ENCODE results near the gene IL1RAPL1. TPM values are rescaled to one million over a fixed set of nuclear protein-coding genes. Genes with fewer than 3 reads are reported as not detected.

IL1RAPL1 gene
- total RNA-seq, 2 donors from 2014 or later = 0.66 to 1.1 TPM

- H3K27me3 Mint-ChIP-seq (ENCODE audit: insufficient read depth) = peaks cover 27% of the 10 kb centered on the region
- H3K27ac Mint-ChIP-seq = no peak overlapping the region
- Histone ChIP-seq H3K27ac (ENCODE audit: low read depth, low read length) (no peak overlapping the region), H3K9me3 (ENCODE audit: control insufficient read depth, low read length) (no peaks in the 10 kb centered on the region), H3K4me3 (ENCODE audit: low read length) (no peak overlapping the region), H3K27me3 (ENCODE audit: control insufficient read depth, insufficient read depth, low read length, poor library complexity, severe bottlenecking) (peaks cover 46% of the 10 kb centered on the region), H3K36me3 (ENCODE audit: control insufficient read depth, insufficient read depth, low read length) (no peaks in the 10 kb centered on the region), H3K4me1 (ENCODE audit: control insufficient read depth, insufficient read depth, low read length) (no peaks in the 10 kb centered on the region), H3K9ac (ENCODE audit: extremely low read depth, low read length, poor library complexity, severe bottlenecking) (no peak overlapping the region)
- WGBS, 2 experiments (ENCODE audit: insufficient coverage in 1 of 2, insufficient read length in 1 of 2) = 96 to 100% methylated on average over 2 to 4 of the region's 5 CpGs
- no peak for TF ChIP-seq CTCF (conservative IDR thresholded peaks at IDR 0.05)
- H3K9me3 Mint-ChIP-seq = no peaks in the 10 kb centered on the region
- H3K4me3 Mint-ChIP-seq = no peak overlapping the region
- H3K36me3 Mint-ChIP-seq (ENCODE audit: low read depth) = no peaks in the 10 kb centered on the region
- H3K4me1 Mint-ChIP-seq = peaks cover 27% of the 10 kb centered on the region
- DNase-seq = no peak
Measured at GRCh38 chrX:28609917-28610613, 22.8 kb downstream of the IL1RAPL1 start.

- no peak overlapping the region for H3K4me3 Mint-ChIP-seq
- H3K27ac Mint-ChIP-seq = no peak overlapping the region
- DNase-seq = no peak
- H3K4me1 Mint-ChIP-seq = peaks cover 27% of the 10 kb centered on the region
- no peak overlapping the region for H3K27ac ChIP-seq (ENCODE audit: low read depth, low read length)
- no peaks in the 10 kb centered on the region for H3K9me3 Mint-ChIP-seq
- H3K4me1 ChIP-seq (ENCODE audit: control insufficient read depth, insufficient read depth, low read length) = no peaks in the 10 kb centered on the region
- no peak for TF ChIP-seq CTCF (conservative IDR thresholded peaks at IDR 0.05)
- no peak overlapping the region for H3K4me3 ChIP-seq (ENCODE audit: low read length)
- H3K27me3 Mint-ChIP-seq (ENCODE audit: insufficient read depth) = peaks cover 27% of the 10 kb centered on the region
- peaks cover 46% of the 10 kb centered on the region for H3K27me3 ChIP-seq (ENCODE audit: control insufficient read depth, insufficient read depth, low read length, poor library complexity, severe bottlenecking)
- H3K9me3 ChIP-seq (ENCODE audit: control insufficient read depth, low read length) = no peaks in the 10 kb centered on the region
- H3K36me3 ChIP-seq (ENCODE audit: control insufficient read depth, insufficient read depth, low read length) = no peaks in the 10 kb centered on the region
- H3K36me3 Mint-ChIP-seq (ENCODE audit: low read depth) = no peaks in the 10 kb centered on the region
- no peak overlapping the region for H3K9ac ChIP-seq (ENCODE audit: extremely low read depth, low read length, poor library complexity, severe bottlenecking)
- WGBS, 2 experiments (ENCODE audit: insufficient coverage in 1 of 2, insufficient read length in 1 of 2) = 71 to 97% methylated on average over 1 to 4 of the region's 4 CpGs
Measured at GRCh38 chrX:28610746-28611145, 23.5 kb downstream of the IL1RAPL1 start.

- H3K27me3 Mint-ChIP-seq (ENCODE audit: insufficient read depth) = peaks cover 30% of the 10 kb centered on the region
- peaks cover 27% of the 10 kb centered on the region for H3K4me1 Mint-ChIP-seq
- H3K27ac Mint-ChIP-seq = peak overlapping the region; percentile 7
- no peaks in the 10 kb centered on the region for H3K9me3 Mint-ChIP-seq
- Histone ChIP-seq H3K4me1 (ENCODE audit: control insufficient read depth, insufficient read depth, low read length) (no peaks in the 10 kb centered on the region), H3K9ac (ENCODE audit: extremely low read depth, low read length, poor library complexity, severe bottlenecking) (no peak overlapping the region), H3K27me3 (ENCODE audit: control insufficient read depth, insufficient read depth, low read length, poor library complexity, severe bottlenecking) (peaks cover 46% of the 10 kb centered on the region), H3K27ac (ENCODE audit: low read depth, low read length) (no peak overlapping the region), H3K36me3 (ENCODE audit: control insufficient read depth, insufficient read depth, low read length) (no peaks in the 10 kb centered on the region), H3K4me3 (ENCODE audit: low read length) (no peak overlapping the region), H3K9me3 (ENCODE audit: control insufficient read depth, low read length) (no peaks in the 10 kb centered on the region)
- H3K36me3 Mint-ChIP-seq (ENCODE audit: low read depth) = no peaks in the 10 kb centered on the region
- 100% methylated on average over 1 of the region's 1 CpG; no CpG with 5 or more reads in 1 of the 2 experiments for WGBS, 2 experiments (ENCODE audit: insufficient coverage in 1 of 2, insufficient read length in 1 of 2)
- no peak for DNase-seq
- H3K4me3 Mint-ChIP-seq = no peak overlapping the region
- no peak for TF ChIP-seq CTCF (conservative IDR thresholded peaks at IDR 0.05)
Measured at GRCh38 chrX:28613558-28613957, 26.3 kb downstream of the IL1RAPL1 start.
